ENCODE measurements around the gene SNX22.
"Not testable (repeated sequence)": the region's sequence is repeated elsewhere in the genome, so short reads cannot be mapped to it uniquely, and the experiment has no call there.

The SNX22 gene

GRCh38 chr15:64151727-64152506, at the start of gene SNX22:
TSS of gene SNX22 (plus strand) at chr15:64151731. CDS start at chr15:64151776, 45 bp downstream.
- DNase-seq (ENCODE audit: low read depth): no peak

GRCh38 chr15:64102497-64102896, 49.0 kb upstream of the SNX22 start:
- no peak for DNase-seq (ENCODE audit: low read depth)

DNA sequence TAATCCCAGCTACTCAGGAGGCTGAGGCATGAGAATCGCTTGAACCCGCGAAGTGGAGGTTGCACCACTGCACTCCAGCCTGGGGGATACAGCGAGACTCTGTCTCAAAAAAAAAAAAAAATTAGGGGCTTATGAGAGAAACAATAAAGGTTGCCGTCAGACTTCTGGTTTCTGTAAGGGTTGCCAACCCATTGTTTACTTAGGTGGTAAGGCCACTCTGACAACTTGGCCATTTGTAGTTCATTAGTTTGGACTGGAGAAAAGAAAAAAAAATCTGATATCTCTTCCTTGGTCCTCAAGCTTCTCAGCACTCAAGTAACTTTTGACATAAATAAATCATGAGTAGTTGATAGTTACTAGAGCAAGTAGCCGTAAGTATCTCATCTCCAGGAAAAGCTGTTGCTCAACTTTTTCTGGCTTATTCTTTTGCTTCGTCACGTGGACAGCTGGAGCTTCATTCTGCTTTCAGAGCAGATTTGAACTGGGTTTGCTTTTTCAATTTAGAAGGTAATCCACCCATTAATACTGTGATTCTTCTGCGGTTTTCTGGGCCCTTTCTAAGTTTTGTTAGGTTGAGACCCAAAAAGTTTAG, 46.3 kb upstream of the SNX22 start:
- peak; percentile 35 for DNase-seq (ENCODE audit: low read depth)

GRCh38 chr15:64107337-64107736, 44.2 kb upstream of the SNX22 start:
- no peak for DNase-seq (ENCODE audit: low read depth)

- DNase-seq (ENCODE audit: low read depth): not testable (repeated sequence)
Observed at GRCh38 chr15:64110108-64110701, 41.3 kb upstream of the SNX22 start.

- DNase-seq (ENCODE audit: low read depth): no peak
Observed at GRCh38 chr15:64110950-64111678, 40.4 kb upstream of the SNX22 start.

GRCh38 chr15:64111679-64112050, 39.9 kb upstream of the SNX22 start:
- DNase-seq (ENCODE audit: low read depth): no peak

DNA sequence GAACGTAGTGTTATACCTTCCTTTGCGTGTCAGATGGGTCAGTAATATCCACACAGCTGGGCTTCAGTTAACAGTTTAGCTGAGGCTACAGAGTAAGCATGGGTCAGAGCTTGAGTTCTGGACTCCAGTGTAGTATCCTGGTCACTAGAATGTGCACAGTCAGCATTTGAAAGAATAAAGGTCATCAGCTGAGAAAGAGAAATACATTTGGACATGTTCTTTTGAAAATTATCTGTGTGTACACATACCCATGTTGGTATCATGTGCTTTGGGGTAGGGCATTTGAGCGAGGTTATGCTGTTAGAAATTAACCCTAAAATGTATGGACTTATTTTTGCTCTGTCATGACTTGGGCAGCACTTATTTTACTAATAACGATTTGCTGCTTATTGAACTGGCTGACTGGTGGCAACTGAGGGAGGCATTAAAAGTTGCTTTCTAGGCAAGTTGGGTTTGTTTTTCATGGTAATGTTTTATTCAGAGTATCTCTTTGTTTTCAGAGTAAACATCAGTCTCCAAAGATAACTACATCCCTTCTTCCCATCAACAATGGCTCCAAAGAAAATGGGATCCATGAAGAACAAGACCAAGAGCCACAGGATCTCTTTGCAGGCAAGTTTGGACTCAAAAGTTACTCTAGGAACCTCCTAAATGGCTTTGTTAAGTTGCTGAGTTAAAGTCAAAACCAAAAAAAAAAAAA, 39.3 kb upstream of the SNX22 start:
- no peak for DNase-seq (ENCODE audit: low read depth)

DNA sequence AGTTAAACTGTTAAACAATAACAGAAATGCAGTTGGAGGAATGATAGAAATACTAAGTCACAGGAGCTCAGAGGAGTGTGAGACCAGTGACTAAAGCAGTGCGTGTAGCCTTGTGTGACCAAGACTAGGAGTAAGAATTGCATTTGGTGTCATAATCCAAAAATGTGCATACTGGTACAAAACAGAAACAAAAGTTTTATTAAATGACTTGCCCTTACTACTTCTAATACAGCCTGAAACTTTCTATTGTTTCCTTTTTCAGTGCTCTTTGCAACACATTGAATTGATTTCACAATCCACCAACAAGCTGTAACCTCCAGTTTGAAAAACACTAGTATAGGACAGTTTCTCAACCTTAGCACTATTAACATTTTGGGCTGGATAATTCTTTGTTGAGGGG, 38.6 kb upstream of the SNX22 start:
- peak; percentile 34 for DNase-seq (ENCODE audit: low read depth)

- no peak for DNase-seq (ENCODE audit: low read depth)
Observed at GRCh38 chr15:64117759-64118487, 33.6 kb upstream of the SNX22 start.

GRCh38 chr15:64120322-64120721, 31.2 kb upstream of the SNX22 start:
- not testable (repeated sequence) for DNase-seq (ENCODE audit: low read depth)

GRCh38 chr15:64121614-64122013, 29.9 kb upstream of the SNX22 start:
- DNase-seq (ENCODE audit: low read depth): no peak

GRCh38 chr15:64122444-64122843, 29.1 kb upstream of the SNX22 start:
- DNase-seq (ENCODE audit: low read depth): no peak

- no peak for DNase-seq (ENCODE audit: low read depth)
Observed at GRCh38 chr15:64122936-64123351, 28.6 kb upstream of the SNX22 start.

DNA sequence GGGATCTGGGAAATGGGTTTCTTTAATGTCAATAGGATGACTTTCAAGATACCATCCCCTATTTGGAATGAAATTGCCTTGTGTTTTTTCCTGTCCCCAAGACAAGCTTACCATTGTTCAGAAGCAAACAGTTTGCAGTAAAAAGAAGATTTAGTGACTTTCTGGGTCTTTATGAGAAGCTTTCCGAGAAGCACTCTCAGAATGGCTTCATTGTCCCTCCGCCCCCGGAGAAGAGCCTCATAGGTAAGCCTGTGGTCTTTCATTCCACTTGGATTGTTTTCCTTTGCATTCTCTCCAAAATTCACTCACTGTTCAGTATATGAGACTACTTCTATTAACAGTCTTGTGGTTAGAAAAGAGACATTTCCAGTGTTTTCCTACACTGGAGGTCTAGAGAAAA, 25.6 kb upstream of the SNX22 start:
- no peak for DNase-seq (ENCODE audit: low read depth)

GRCh38 chr15:64127521-64128270, 23.8 kb upstream of the SNX22 start:
- no peak for DNase-seq (ENCODE audit: low read depth)

- DNase-seq (ENCODE audit: low read depth): no peak
Observed at GRCh38 chr15:64130159-64130558, 21.4 kb upstream of the SNX22 start.

GRCh38 chr15:64131547-64131946, 20.0 kb upstream of the SNX22 start:
- DNase-seq (ENCODE audit: low read depth): no peak

GRCh38 chr15:64132217-64132616, 19.3 kb upstream of the SNX22 start:
- DNase-seq (ENCODE audit: low read depth): no peak

- DNase-seq (ENCODE audit: low read depth): no peak
Observed at GRCh38 chr15:64133623-64134344, 17.7 kb upstream of the SNX22 start.
